H4 (cell line): Measurements from ENCODE around the gene FREY1. TPM values are rescaled to one million over a fixed set of nuclear protein-coding genes. Genes with fewer than 3 reads are reported as not detected.
A peak's percentile ranks its signal among the peaks of the same experiment; 100 is the strongest.

Source experiments
- DNase-seq: peaks from one replicate; pipeline ENCODE4 v3.0.0-alpha.2; 2015; ENCODE audit warnings: low spot score
- total RNA-seq: library from RNA; depleted of rRNA; stranded (reverse); fragments of >200 nt; shearing (Covaris generic); gene quantifications from 2 replicates; pipeline ENCODE4 v1.2.3, GENCODE V29; 2014

The FREY1 gene
- total RNA-seq, 1 experiment from 2014 or later: not detected

DNA sequence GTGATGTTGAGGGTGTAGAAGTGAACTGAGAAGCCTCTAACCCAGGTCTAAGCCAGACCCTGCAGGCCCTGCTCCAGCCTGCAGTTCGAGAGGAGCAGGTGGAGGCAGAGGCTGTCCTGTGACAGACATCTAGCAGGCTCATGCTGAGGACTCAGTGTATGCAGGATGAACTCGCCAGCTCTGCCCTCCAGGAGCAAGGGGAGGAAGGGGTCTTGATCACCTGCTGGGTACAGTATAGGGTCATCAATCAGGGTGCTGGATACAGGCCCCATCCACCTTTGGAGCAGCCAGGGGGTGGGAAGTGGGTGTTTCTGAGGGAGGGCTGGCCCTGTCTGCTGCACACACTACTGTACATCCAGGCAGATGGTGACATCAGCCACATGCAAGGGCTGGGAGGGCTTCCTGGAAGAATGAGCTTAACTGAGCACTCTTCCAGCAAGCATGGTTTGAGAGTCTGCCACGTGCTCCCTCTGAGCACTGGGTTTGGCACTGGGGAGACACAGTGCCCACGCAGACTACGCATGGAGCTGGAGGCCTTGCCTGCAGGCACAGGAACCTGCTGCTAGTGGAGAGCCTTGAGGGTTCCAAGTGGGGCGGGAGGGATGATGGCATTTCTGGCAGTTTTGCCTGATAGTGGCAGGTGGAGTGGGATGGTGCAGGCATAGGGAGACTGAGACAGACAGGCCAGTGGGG lies 12.4 kb downstream of the FREY1 start:
- DNase-seq: no peak

DNA sequence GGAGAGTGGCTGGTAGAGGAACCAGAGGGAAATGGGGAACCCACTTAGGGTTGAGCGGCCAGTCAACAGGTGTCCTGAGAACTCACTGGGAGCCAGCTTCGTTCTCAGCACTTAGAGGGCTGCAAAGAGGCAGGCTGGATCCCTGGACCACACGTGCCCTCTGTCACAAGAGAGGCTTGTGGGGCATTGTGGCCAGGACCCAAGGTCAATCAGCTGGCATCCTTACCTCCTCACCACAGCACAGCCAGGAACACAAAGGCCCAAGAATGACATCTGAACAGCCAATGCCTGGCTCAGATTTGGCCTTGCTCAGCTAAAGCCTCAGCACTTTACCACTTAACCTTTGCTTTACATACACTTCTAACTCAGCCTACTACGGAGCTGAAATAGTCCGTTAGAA lies 14.2 kb downstream of the FREY1 start:
- no peak for DNase-seq

DNA sequence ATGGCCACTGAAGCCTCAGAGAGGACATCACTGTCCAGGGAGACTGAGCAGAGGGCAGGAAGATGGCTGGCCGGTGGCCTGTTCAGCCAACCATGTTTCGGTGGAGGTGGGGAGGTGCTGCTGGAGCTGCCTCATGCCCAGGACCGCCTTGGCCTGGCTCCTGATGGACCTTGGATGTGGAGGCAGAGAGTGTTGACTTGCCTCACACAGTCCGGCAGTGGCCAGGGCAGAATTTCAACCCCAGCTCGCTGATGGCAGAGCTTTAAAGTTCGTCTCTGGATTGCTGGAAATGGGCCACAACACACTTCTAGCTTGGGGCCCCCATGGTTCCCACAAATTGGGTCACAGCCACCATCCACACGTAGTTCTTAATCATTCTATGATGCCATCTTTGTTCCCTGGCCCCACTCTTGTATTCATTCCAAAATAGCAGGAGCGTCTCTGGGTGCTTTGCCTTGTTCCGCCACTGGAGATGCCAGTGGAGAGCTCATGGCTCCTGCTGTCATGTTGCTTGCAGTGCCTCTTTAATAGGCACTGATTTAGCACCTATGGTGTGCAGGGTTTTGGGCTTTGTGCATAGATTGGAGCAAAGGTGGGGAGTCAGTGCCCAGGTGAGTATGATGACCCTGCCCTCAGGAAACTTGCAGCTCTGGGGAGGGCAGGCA lies 16.1 kb downstream of the FREY1 start:
- DNase-seq: no peak

DNA sequence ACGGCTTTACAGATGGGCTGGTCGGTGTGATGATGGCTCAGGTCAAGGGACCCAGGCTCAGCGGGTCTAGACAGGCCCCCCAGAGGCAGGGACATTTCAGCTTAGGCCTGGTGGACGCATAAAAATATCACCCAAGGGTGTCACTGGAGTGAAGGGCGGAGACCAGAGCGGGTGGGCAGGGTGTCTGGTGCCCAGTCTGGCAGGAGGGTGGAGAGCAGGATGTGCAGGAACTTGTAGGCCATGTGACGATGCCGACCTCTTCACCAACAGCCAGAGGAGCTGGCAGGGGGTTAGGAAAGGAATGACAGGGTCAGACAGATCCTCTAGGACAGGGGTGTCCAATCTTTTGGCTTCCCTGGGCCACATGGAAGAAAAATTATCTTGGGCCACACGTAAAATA lies 17.1 kb downstream of the FREY1 start:
- DNase-seq: no peak

DNA sequence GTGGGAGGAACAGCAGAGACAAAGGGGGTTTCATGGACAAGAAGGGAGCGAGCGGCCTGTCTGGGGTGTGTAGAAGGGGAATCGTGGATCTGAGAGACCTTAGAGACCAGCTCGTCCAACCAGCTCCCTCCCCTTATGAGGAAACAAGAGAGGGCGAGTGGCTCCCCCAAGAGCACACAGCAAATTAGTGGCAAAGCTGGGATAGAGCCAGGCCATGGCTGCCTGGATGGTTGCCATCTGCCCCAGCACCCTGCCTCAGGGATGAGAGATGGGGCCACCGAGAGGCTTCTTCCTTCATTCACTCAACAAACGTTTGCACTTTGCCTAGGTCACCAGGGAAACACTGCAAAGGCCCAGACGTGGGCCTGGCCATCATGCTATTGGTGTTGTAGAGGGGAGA lies 17.5 kb downstream of the FREY1 start:
- DNase-seq: no peak

DNA sequence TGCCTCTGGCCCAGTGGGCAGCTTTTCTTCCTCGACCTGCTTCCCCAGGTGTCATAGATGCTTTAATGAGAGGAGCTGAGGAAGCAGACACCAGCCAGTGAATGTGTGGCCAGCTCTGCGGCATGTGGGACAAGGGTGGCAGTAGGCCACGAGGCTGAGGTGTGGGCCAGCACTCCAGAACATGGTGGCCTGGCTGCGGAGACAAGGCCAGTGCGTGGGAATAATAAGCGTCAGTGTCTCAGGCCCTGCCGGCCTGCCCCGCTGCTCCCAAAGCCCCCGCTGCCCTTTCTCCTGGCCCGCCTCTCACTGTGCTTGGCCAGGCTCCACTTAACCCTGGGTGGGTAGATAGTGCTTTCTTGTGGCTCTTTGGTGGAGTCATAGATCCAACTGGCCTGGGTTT lies 19.5 kb downstream of the FREY1 start:
- DNase-seq: no peak

DNA sequence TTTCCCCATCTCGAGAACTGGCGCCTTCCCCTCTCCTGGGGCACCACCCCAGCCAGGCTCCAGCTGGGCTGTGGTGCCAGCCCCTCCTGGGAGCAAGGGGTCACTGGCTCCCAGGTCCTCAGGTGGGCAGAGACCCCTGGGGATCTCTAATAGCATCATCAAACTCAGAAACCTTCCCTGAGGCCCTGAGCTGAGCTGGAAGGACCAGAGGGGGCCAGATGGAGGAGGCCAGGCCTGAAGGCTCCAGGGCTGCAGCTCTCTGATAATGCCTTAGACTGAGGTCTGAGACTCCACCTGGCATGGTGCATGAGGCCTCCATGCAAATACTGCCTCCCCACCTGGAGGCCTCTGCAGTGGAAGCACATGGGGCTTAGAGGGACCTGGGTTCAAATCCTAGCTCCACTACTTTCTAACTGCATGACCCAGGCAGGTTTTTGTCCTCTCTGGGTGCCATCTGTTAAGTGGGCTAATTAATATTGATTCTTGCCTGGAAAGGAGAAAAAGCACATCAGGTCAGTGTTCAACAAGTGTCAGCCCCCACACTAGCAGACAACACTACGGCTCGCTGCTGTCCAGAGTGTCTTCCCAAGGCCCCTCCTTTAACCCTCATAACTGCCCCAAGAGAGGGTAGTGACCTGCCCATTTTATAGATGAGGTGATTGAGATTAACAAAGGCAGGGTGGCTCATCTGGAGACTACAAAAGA lies 20.1 kb downstream of the FREY1 start:
- no peak for DNase-seq

DNA sequence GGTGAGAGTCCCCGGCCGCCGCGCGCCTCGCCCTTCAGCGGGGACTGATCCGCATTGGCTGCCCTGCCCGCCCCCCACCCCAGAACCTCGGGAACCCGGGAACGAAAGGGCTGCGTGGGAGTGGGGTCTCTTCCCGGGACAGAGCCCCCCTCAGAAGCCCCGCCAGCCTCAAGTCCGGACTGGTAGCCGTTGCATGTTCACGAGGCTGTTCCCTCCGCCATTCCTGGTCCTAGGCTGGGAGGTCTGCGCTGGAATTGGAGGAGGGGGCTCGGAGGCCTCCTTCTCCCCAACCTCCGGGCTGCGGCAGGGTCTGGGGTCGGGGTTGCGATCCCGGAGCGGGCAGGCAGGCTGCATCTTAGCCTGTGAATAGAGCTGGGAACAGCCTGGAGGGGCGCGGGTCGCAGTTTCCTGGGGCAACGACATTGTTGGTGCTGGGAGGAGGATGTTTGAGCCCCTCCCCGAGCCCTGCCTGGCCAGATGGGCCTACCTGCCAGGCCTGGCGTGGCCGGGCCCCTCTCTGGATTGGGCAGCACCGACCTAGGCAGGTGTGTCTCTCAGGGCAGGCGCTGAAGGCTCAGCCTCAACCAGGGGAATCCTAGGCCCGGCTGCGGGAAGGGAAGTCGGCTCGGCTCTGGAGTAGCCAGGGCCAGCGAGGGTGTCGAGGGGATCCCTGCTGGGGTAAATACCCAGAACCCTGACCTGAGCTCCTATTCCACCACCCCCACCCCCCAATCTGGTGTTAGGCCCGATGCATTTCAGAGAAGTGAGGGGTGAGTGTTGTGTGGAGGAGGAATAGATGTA lies 20.9 kb downstream of the FREY1 start:
- DNase-seq: no peak

DNA sequence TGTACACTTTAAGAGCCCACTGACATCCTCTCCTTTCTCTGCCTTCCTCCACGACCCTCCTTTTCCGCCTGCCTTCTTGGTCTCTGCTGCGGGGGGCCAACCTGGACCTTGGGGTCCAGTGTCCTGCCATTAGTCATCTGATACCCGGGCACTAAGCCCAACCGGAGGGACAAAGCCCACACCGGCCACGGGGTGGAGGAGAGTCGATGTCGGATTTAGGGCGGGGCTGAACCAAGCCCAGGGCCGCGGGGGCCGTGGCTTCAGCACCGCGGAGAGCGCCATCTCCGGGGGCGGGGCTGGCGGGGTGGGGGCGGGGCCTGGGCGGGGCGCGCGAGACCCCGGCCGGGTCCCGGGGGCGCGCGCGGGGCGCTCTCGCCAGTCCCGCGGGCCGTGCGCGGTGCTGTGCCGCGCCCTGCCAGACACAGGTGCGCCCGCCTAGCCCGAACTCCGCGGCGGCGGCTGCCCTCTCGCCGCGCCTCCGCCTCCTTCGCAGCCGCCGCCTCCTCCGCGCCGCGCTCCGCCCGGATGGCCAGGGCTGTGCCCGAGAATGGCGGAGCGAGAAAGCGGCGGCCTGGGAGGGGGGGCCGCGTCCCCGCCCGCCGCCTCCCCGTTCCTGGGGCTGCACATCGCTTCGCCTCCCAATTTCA lies 21.7 kb downstream of the FREY1 start, which contains the start of gene MAPK8IP1:
TSS of gene MAPK8IP1 (plus strand) at position 378 of the 647 bp plus-strand sequence. CDS start at position 548, 170 bp downstream.
- no peak for DNase-seq

DNA sequence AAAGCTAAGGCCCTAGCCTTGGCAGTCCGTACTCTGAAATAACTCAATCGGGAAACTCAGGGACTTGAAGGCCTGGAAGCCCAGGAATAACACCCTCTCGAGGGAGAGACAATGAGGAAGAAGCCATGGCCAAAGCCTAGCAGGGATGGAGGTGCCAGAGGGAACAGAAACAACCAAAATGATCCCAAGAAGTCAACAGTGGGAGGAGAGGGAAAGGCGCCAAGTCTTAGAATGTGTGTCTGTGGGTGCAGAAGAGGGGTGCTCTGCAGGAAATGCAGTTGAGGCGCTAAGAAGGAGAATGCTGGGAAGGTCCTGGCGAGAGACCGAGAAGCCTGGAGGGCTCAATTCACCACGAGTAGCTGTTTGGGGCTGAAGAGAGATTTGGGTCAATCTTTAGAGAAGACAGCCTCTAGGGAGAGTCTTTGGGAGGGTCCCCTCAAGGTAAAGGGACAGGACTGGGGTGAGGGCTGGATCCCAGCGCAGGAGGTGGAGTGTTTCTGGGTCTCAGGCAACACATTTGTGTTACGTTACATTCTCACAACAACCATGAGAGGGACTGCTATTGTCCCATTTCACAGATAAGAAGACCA lies 22.4 kb downstream of the FREY1 start:
- DNase-seq: no peak

DNA sequence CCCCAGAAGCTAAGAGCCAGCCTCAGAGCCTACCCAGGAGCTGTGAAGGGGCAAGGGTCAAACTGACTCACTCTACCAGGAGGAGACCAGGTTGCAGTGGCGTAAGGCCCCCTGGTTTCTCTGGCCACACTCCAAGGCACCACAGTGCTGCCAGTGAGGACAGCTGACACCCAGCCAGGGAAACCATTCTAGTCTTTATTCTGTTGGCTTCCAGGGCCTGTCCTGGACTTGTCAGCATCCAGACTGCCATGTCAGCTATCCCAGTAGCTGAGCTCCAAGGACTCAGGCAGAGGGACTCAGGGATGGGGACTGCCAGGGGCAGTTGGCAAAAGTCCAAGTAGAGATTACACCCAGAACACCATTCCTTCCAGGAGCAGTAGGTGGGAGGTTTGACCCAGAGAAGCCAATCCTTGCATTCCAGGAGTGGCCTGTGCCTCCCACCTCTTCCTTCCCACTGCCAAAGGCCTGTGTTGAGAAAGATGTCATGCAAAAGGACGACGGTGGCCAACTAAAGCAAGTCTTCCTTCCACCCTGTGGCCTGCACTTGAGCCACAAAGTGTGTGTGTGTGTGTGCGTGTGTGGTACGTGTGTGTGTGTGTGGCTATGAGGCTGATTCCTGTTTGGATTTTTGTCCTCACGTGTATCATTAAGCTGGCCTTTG lies 25.2 kb downstream of the FREY1 start:
- DNase-seq: no peak

DNA sequence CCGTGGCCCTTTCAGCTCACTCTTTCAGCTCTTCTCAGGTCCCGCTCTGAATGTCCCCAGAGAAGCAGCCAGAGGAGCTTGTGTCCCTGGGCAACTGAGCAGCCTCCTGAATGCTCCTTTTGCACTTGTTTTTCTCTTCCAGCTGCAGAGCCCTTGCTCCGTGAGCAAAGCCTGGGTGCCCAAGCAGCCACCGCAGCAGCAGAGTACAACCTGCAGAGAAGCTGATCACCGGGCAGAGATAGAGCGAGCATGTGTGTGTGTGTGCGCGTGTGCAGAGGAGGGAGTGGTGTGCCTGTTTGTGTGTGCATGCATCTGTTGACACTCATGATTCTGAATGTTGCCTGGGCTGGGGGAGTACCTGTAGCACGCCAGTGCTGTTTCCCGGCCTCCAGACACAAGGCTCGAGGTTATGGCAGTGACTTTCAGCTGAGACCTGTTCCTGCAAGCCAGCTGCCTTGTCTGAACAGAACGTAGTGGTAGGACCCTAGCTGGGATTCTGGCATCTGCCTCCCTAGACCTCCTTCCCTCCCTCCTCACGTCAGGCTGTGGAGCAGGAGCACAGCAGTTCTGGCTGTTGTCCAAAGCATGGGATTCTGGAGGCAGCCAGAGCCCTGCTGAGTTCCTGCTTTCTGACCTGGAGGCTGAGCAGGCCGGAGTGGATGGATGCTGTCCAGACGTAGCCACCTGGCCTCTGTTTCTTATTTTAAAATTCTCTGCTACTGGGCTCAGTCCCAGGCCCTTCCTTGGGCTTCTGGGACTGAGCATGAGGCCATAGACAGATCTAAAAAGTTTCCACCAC lies 26.1 kb downstream of the FREY1 start:
- no peak for DNase-seq

DNA sequence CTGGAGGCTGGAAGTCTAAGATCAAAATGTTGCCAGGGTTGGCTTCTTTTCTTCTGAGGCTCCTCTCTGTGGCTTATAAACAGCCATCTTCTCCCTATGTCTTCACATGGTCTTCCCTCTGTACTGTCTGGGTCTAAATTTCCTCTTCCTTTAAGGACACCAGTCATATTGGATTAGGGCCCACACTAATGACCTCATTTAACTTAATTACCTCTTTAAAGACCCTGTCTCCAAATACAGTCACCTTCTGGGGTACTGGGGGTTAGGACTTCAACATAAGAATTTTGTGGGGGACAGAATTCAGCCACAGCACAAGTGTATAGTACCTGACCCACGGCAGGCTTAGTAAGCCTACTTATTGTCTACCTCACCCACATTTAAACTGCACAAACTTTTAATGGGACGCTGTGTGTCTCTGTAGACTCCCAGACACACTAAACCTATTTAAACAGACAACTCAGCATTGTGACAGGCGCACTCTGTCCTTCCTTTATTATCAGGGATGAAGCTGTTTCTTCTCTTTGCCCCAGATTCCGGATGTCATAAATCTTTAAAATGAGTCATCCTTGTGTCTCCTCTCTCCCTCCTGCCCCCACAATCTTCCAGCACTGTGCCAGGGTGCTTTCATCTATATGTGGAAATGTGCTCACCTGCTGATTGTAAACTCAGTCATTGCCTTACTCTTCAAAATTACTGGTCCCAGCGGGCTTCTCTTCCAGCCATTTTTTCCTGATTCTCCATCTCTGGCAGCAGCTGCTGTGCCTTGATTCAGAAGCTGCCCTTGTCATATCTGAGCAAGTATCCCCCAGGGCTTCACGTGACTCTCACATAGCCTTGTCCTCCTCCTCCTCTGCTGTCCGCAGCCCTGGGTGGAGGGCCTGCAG lies 27.0 kb downstream of the FREY1 start:
- DNase-seq: no peak

DNA sequence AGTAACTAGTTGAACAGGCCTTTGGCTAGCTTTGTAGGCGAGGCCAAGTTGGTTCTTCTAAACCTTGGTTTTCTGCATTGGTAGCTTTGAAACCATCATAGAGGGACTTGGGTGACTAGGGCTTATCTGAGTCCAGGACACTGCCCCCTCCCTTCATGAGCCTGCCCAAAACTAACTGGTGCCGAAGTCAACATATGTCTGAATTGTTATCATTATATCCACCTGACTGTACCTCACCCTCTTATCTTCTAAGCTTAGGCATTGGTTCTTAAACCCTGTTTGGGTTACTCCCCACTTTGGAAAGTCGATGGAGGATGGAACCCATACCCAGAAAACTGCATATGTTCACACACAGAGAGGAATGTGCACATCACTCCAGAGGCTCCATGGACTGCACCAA lies 29.2 kb downstream of the FREY1 start:
- DNase-seq: no peak

DNA sequence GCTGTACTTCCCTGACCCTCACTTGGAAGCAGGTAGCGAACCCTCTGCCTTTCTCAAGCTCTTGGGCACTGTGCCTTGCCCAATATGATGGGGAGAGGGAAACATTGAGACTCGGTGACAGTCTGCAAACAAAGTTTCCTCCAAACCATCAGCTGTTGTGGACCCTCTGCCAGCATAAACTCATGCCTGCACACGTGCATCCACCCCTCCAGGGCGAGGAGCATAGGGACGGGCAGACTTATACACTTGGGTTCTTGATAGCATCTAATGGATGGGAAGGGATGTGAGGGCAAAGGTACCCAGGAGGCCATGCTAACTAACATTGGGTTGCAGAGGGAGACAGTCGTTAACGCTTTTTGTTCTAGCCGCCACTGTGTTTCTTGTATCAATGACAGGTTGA lies 29.9 kb downstream of the FREY1 start:
- no peak for DNase-seq

DNA sequence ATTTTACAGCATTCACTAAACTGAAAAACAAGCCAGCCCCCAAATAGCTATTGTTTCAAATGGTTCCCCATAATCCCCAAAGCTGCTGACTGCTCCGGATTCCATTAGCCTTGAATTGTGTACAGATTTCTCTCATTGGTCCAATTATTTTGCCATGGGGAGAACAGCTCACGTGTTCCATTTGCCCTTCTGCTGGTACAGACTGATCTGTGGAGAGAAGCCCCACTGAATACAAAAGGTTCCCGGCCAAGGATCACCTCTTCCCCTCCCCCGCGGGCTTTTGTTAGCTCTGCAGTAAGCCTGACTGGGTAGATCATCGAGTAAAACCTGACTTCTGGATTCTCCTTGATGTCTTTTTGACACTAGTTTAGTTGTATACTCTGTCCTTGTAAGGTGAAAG lies 30.7 kb downstream of the FREY1 start:
- no peak for DNase-seq

DNA sequence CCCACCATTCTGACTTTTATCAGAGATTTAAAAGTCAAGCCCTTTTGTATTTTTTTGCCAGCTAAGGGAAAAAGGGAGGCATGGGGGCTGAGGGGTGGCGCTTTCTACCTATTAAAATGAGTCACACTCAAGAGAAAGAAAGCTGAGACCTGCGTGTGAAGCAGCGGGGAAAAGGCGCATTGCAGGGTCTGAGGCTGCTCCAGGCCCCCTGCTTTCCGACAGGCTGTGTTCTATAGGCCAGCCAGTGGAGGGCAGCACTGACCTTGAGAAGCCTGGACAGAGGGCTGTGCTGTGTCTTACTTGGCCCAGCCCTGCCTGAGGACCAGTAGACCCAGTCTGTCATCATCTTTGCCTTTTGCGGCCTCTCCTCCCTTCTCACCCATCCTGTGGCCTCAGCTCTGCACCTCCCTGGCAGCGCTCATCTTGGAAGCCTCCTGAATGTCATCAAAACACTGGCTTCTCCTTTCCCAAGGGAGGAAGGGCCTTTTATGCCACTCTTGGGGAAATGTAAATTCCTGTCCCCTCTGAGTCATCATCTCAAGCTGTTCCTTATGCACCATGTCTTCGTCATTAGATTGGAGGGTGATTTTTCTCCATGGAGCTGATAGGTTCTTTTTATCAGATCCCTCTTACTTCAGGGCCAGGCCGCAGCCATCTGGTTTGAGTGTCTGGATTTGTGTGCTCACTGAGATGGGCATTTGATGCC lies 34.3 kb downstream of the FREY1 start:
- peak; percentile 55 for DNase-seq

DNA sequence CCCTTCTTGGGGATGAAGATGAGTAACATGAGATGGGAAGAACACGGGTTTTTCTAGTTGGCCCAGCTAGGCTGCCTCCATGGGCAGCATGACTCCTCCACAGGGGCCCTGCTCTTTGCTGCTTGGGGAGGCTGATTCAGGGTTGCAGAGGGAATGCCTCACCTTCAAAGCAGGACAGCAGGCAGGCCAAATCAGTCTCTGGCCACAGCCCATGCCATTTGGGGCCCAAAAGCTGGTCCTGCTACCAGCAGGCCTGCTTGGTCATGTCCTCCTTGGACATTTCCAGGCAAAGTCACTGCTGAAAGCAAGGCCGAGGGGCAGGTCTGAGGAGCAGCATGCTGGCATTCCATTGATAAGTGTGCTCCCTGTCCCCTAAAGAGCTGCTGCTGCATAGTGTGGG lies 35.4 kb downstream of the FREY1 start:
- no peak for DNase-seq
